HG03558 (cell line): ENCODE measurements around the gene MOB2.
"Not testable (repeated sequence)": the region's sequence is repeated elsewhere in the genome, so short reads cannot be mapped to it uniquely, and the experiment has no call there.

Experiments
- ATAC-seq: cut with Tn5 transposase; IDR thresholded peaks from one replicate; pipeline ENCODE4 v1.9.1; 2021; ENCODE audit warnings: moderate number of reproducible peaks; ENCODE audit not compliant: unreplicated experiment; ENCODE audit errors: extremely low read depth

The MOB2 gene

GRCh38 chr11:1428762-1429316 lies 57.7 kb downstream of the MOB2 start:
- ATAC-seq: no peak

GRCh38 chr11:1425439-1425838 lies 61.1 kb downstream of the MOB2 start:
- ATAC-seq: no peak

GRCh38 chr11:1425006-1425405 lies 61.6 kb downstream of the MOB2 start:
- no peak for ATAC-seq

GRCh38 chr11:1423406-1423805 lies 63.2 kb downstream of the MOB2 start:
- ATAC-seq: not testable (repeated sequence)

- ATAC-seq: no peak
These were observed 63.6 kb downstream of the MOB2 start for GRCh38 chr11:1422981-1423380.

- no peak for ATAC-seq
These were observed 64.1 kb downstream of the MOB2 start for GRCh38 chr11:1422481-1422880.

GRCh38 chr11:1421291-1421690 lies 65.3 kb downstream of the MOB2 start:
- ATAC-seq: no peak

- no peak for ATAC-seq
These were observed 66.8 kb downstream of the MOB2 start for GRCh38 chr11:1419811-1420210.
